ENCODE data around the gene P2RY12. TPM values are rescaled to one million over a fixed set of nuclear protein-coding genes. Genes with fewer than 3 reads are reported as not detected.

P2RY12 gene
- total and polyA plus RNA-seq, 2 of the 8 experiments (the other 6 are each of a cell fraction or from before 2014, with no cell fraction given), result not detected

DNA sequence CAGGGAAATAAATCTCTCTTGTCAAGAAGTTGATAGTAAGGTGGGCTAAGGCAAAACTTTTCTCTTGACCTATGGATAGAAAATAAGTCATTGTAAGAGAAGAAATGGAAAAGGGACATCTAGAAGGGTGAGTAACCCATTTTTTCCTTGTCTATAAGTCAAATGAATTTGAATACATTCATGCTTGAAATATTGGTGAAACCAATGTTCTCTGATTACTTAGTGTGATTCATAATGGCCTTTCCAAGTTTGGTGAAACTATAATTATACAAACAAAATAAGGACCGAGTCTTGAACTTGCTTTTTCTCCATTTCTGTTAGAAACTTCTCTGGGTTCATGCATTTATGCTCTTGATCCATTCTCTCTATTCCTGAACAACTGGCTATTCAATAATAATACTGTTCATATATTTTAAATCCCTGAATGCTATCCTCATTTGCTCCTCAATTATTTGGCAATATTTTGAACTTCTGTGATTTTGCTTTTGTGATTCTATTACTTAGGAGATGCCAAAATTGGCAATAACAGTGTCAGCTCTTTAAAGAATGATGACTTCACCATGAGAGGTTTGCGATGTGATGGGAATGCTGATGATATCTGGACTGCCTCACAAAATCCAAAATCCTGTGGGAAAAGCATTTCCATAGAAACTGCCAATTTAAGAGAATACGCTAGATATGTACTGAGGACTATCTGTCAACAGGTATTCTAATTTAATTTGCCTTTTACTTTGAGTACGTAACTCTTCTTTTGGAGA, 12.3 kb downstream of the P2RY12 start:
- Histone ChIP-seq H4K8ac (ENCODE audit: extremely low read depth, insufficient read depth, low read length) (no peak overlapping the region), H3K4me2 (ENCODE audit: insufficient read depth in 1 of 2, low read depth in 2 of 2, low read length in 2 of 2) (no peak overlapping the region), H4K20me1 (replicated peaks in 1 of 2; ENCODE audit: control insufficient read depth in 1 of 2, insufficient read depth in 2 of 2, low read length in 2 of 2) (no peaks in the 10 kb centered on the region), H3K79me2 (ENCODE audit: control insufficient read depth in 1 of 2, insufficient read depth in 2 of 2, low read length in 2 of 2) (no peaks in the 10 kb centered on the region), H2BK5ac (ENCODE audit: low read depth, low read length) (no peak overlapping the region), H3K4ac (replicated peaks; ENCODE audit: insufficient read length, low read depth, low read length) (no peak overlapping the region), H3K4me3 (ENCODE audit: extremely low read depth in 1 of 4, insufficient read depth in 2 of 4, low read depth in 3 of 4, low read length in 4 of 4) (no peak overlapping the region), H3K9ac (replicated peaks in 1 of 4; ENCODE audit: extremely low read depth in 1 of 4, low read depth in 3 of 4, low read length in 3 of 4) (no peak overlapping the region), H3K23ac (ENCODE audit: insufficient read length) (no peak overlapping the region), H3K56ac (replicated peaks; ENCODE audit: insufficient read length, low read depth, low read length) (no peak overlapping the region), H4K5ac (ENCODE audit: insufficient read length, low read depth, low read length) (no peak overlapping the region), H4K91ac (replicated peaks; ENCODE audit: insufficient read length, low read length) (no peak overlapping the region), H3K36me3 (ENCODE audit: control insufficient read depth in 2 of 4, insufficient read depth in 4 of 4, low read length in 3 of 4) (peaks cover 0 to 5% (median 0%) of the 10 kb centered on the region in 4 experiments; a peak in 2 of 8 replicates), H2BK12ac (ENCODE audit: low read depth, low read length) (no peak overlapping the region), H2BK120ac (replicated peaks; ENCODE audit: low read depth, low read length) (no peak overlapping the region), H3K79me1 (ENCODE audit: low read depth, low read length) (no peaks in the 10 kb centered on the region), H2BK20ac (ENCODE audit: low read length) (no peak overlapping the region), H2AFZ (ENCODE audit: low read length) (no peak overlapping the region), H3K9me3 (ENCODE audit: insufficient read depth in 2 of 2, low read depth in 1 of 2, low read length in 1 of 2) (no peaks in the 10 kb centered on the region), H3K4me1 (replicated peaks in 1 of 4; ENCODE audit: control insufficient read depth in 3 of 4, insufficient read depth in 4 of 4, low read length in 3 of 4) (no peaks in the 10 kb centered on the region), H3K14ac (ENCODE audit: insufficient read length) (no peak overlapping the region), H3K27ac (ENCODE audit: low read depth, low read length) (no peak overlapping the region), H3K18ac (ENCODE audit: extremely low read depth, low read length) (no peak overlapping the region), H3K27me3 (replicated peaks in 1 of 4; ENCODE audit: control insufficient read depth in 3 of 4, extremely low read depth in 1 of 4, insufficient read depth in 3 of 4, low read length in 3 of 4) (no peaks in the 10 kb centered on the region), H3K23me2 (ENCODE audit: low read depth, low read length) (no peaks in the 10 kb centered on the region), H2BK15ac (ENCODE audit: low read length) (no peak overlapping the region), H2AK5ac (ENCODE audit: low read depth, low read length) (no peak overlapping the region)
- TF ChIP-seq TCF12 (IDR thresholded peaks at IDR 0.05; ENCODE audit: low read depth, low read length), result no peak
- TF ChIP-seq POLR2A (IDR thresholded peaks at IDR 0.05; ENCODE audit: control extremely low read depth in 1 of 2, low read depth in 2 of 2, low read length in 2 of 2), result no peak
- no peak for TF ChIP-seq SUZ12 (IDR thresholded peaks at IDR 0.05; ENCODE audit: low read length)
- no peak for TF ChIP-seq SRF (IDR thresholded peaks at IDR 0.05; ENCODE audit: low read depth, low read length)
- TF ChIP-seq NANOG (IDR thresholded peaks at IDR 0.05; ENCODE audit: insufficient read depth, low read depth, low read length, poor library complexity, severe bottlenecking), result no peak
- no peak for TF ChIP-seq SAP30 (IDR thresholded peaks at IDR 0.05; ENCODE audit: insufficient read depth, insufficient replicate concordance, low read length)
- TF ChIP-seq RAD21 (IDR thresholded peaks at IDR 0.05 in 1 of 2, conservative IDR thresholded peaks at IDR 0.05 in 1 of 2; ENCODE audit: low read depth in 2 of 2, low read length in 2 of 2), result no peak
- no peak for TF ChIP-seq PHF8 (conservative IDR thresholded peaks at IDR 0.05; ENCODE audit: low read depth, low read length)
- TF ChIP-seq SP2 (IDR thresholded peaks at IDR 0.05; ENCODE audit: low read length), result no peak
- TF ChIP-seq GTF2F1 (IDR thresholded peaks at IDR 0.05; ENCODE audit: borderline replicate concordance, low read depth, low read length), result no peak
- no peak for TF ChIP-seq JUN (IDR thresholded peaks at IDR 0.05; ENCODE audit: low read depth, low read length)
- no peak for TF ChIP-seq CHD2 (IDR thresholded peaks at IDR 0.05; ENCODE audit: low read length)
- 76% methylated on average over 4 of the region's 4 CpGs; no CpG with 5 or more reads in 1 of the 2 experiments for WGBS, 2 experiments (ENCODE audit: extremely low coverage in 1 of 2, insufficient coverage in 1 of 2, insufficient read length in 1 of 2, insufficient replicate concordance in 2 of 2, low coverage in 1 of 2, low lambda C conversion rate in 2 of 2, missing lambda C conversion rate in 1 of 2)
- DNase-seq (ENCODE audit: low read depth in 1 of 2, low spot score in 2 of 2) (no peak), FAIRE-seq (no peak)
- CTCF ChIA-PET (ENCODE audit: partially characterized antibody), result no interaction called here
- POLR2A ChIA-PET (ENCODE audit: partially characterized antibody), result no interaction called here

Data from H1 (cell line).